Gastrocnemius medialis (tissue), 4 donors: Measurements from ENCODE around the gene BICD1.

Experiments
- CTCF ChIP-seq, 5 experiments: fragments of 450-650 bp in 3 of 5; fragments of 200-600 bp in 2 of 5; sonication (generic) in 2 of 5; IDR thresholded peaks in 4 of 5; conservative IDR thresholded peaks in 1 of 5; 1 replicate in 4 of 5; 2 replicates in 1 of 5; pipeline ENCODE4 v1.5.1; 2016 to 2019; ENCODE audit warnings: antibody characterized with exemption in 5 of 5, mild to moderate bottlenecking in 3 of 5, moderate library complexity in 3 of 5
- POLR2A ChIP-seq, 2 donors: fragments of 450-650 bp; IDR thresholded peaks; one replicate each; pipeline ENCODE4 v1.6.1; 2017; ENCODE audit warnings: antibody characterized with exemption in 2 of 2, mild to moderate bottlenecking in 2 of 2, moderate library complexity in 2 of 2

- no peak for TF ChIP-seq POLR2A (IDR thresholded peaks at IDR 0.05)
- no peak for TF ChIP-seq CTCF (IDR thresholded peaks at IDR 0.05 in 4 of 5, conservative IDR thresholded peaks at IDR 0.05 in 1 of 5)
Measured at GRCh38 chr12:32281098-32281497, 174.5 kb downstream of the BICD1 start.
